Keratinocyte (primary cell): ENCODE measurements around the gene STRN3. TPM values are rescaled to one million over a fixed set of nuclear protein-coding genes. Genes with fewer than 3 reads are reported as not detected.
"Not testable (repeated sequence)": the region's sequence is repeated elsewhere in the genome, so short reads cannot be mapped to it uniquely, and the experiment has no call there.

Source experiments
- DNase-seq: peaks from one replicate; pipeline ENCODE4 v3.0.0-alpha.2; 2011; ENCODE audit warnings: low read depth, missing footprints, low spot score
- FAIRE-seq: peaks from 2 replicates; lab custom pipeline; 2011; peaks lifted over from hg19 to GRCh38; lab: Jason Lieb, UNC
- H2AFZ ChIP-seq: 2 replicates; pipeline ENCODE4 v1.6.0; 2012; ENCODE audit warnings: low read length, control low read depth, inconsistent platforms; ENCODE audit not compliant: control insufficient read depth
- H3K27ac ChIP-seq: 2 replicates; pipeline ENCODE4 v1.5.1; 2011; ENCODE audit warnings: low read length; ENCODE audit not compliant: control insufficient read depth, insufficient read depth
- H3K27me3 ChIP-seq: 3 replicates; pipeline ENCODE4 v1.6.0; 2011; ENCODE audit warnings: low read length; ENCODE audit not compliant: control insufficient read depth, insufficient read depth; ENCODE audit errors: extremely low read depth
- H3K36me3 ChIP-seq, 2 experiments: 2 replicates in 1 of 2; 3 replicates in 1 of 2; pipeline ENCODE4 v1.5.1; 2011; ENCODE audit warnings: low read length in 2 of 2, mild to moderate bottlenecking in 1 of 2; ENCODE audit not compliant: control insufficient read depth in 2 of 2, insufficient read depth in 2 of 2; ENCODE audit errors: extremely low read depth in 1 of 2
- H3K4me1 ChIP-seq: 3 replicates; pipeline ENCODE4 v1.5.1; 2011; ENCODE audit warnings: low read length; ENCODE audit not compliant: control insufficient read depth, insufficient read depth; ENCODE audit errors: extremely low read depth
- H3K4me2 ChIP-seq: 3 replicates; pipeline ENCODE4 v1.6.0; 2011; ENCODE audit warnings: low read depth, low read length; ENCODE audit not compliant: control insufficient read depth, insufficient read depth; ENCODE audit errors: extremely low read depth
- H3K4me3 ChIP-seq, 3 experiments: fragments of 200-600 bp in 1 of 3; sonication (generic) in 1 of 3; 2 replicates in 2 of 3; 3 replicates in 1 of 3; pipeline ENCODE4 v1.5.1; 2011 to 2016; ENCODE audit warnings: low read length in 3 of 3, mild to moderate bottlenecking in 3 of 3, control low read depth in 2 of 3, inconsistent platforms in 1 of 3, low read depth in 1 of 3, mixed read lengths in 1 of 3, mixed run types in 1 of 3, moderate library complexity in 1 of 3; ENCODE audit not compliant: control insufficient read depth in 2 of 3, insufficient read depth in 2 of 3; ENCODE audit errors: extremely low read depth in 1 of 3
- H3K79me2 ChIP-seq: 2 replicates; pipeline ENCODE4 v1.6.0; 2012; ENCODE audit warnings: low read length; ENCODE audit not compliant: control insufficient read depth, insufficient read depth
- H3K9ac ChIP-seq: 3 replicates; pipeline ENCODE4 v1.6.0; 2011; ENCODE audit warnings: low read length; ENCODE audit not compliant: control insufficient read depth, insufficient read depth; ENCODE audit errors: extremely low read depth
- H3K9me1 ChIP-seq: 3 replicates; pipeline ENCODE4 v1.6.0; 2011; ENCODE audit warnings: low read length; ENCODE audit not compliant: control insufficient read depth, insufficient read depth; ENCODE audit errors: extremely low read depth
- H3K9me3 ChIP-seq: 2 replicates; pipeline ENCODE4 v1.5.1; 2012; ENCODE audit warnings: low read depth, low read length; ENCODE audit not compliant: control insufficient read depth
- H4K20me1 ChIP-seq: 3 replicates; pipeline ENCODE4 v1.6.0; 2011; ENCODE audit warnings: low read length; ENCODE audit not compliant: control insufficient read depth, insufficient read depth; ENCODE audit errors: extremely low read depth
- CTCF ChIP-seq, 3 experiments: IDR thresholded peaks in 1 of 3; conservative IDR thresholded peaks in 1 of 3; optimal IDR thresholded peaks in 1 of 3; 2 replicates in 2 of 3; 3 replicates in 1 of 3; pipeline versions ENCODE3 to v1.5.1; 2011; ENCODE audit warnings: low read length in 3 of 3, mild to moderate bottlenecking in 3 of 3, moderate library complexity in 2 of 3, control low read depth in 1 of 3, inconsistent platforms in 1 of 3; ENCODE audit not compliant: insufficient read depth in 2 of 3; ENCODE audit errors: extremely low read depth in 1 of 3
- EZH2 ChIP-seq: IDR thresholded peaks from one replicate; pipeline ENCODE4 v1.6.1; 2012; ENCODE audit warnings: inconsistent platforms, mild to moderate bottlenecking, low read length, moderate library complexity
- dilution Hi-C: fragments of 300-500 bp; cut with MboI; formaldehyde crosslinking; loops from one replicate; pipeline ENCODE4 v1.7.0; 2020; ENCODE audit warnings: low sequenced_read_pairs; ENCODE audit not compliant: extremely low pct_ligation_motif_present
- polyA plus RNA-seq, 5 experiments: library from polyadenylated mRNA; depleted of rRNA in 3 of 5; stranded (reverse) in 3 of 5; stranded (forward) in 1 of 5; unstranded in 1 of 5; fragments of >200 nt; gene quantifications; 1 replicate in 1 of 5; 2 replicates in 3 of 5; 3 replicates in 1 of 5; pipeline versions ENCODE4 v1.2.1 to v1.2.3, GENCODE V29; 2011 to 2012; ENCODE audit warnings: missing spikeins in 2 of 5, low read depth in 1 of 5, low replicate concordance in 1 of 5

STRN3 gene
- polyA plus RNA-seq, 1 donor (not counting 4 experiments of a cell fraction or from before 2014, with no cell fraction given): 38.1 TPM

- Histone ChIP-seq H3K79me2 (peaks cover 97% of the 10 kb centered on the region), H3K4me2 (no peak overlapping the region), H3K4me3 (no peak overlapping the region), H3K4me1 (peaks cover 3% of the 10 kb centered on the region), H3K9me1 (no peaks in the 10 kb centered on the region), H3K36me3 (peaks cover 3 to 5% of the 10 kb centered on the region in 2 experiments), H3K27ac (no peak overlapping the region), H2AFZ (no peak overlapping the region), H3K9ac (no peak overlapping the region), H3K27me3 (no peaks in the 10 kb centered on the region), H3K9me3 (peaks cover 9% of the 10 kb centered on the region), H4K20me1 (peaks cover 12% of the 10 kb centered on the region)
- TF ChIP-seq EZH2 (no peak), CTCF (optimal IDR thresholded peaks at IDR 0.05 in 1 of 3, IDR thresholded peaks at IDR 0.05 in 1 of 3, conservative IDR thresholded peaks at IDR 0.05 in 1 of 3; ENCODE audit: extremely low read depth in 1 of 3, insufficient read depth in 2 of 3, low read length in 3 of 3) (no peak)
- dilution Hi-C loops: no loop called here
- no peak for DNase-seq
- no peak for FAIRE-seq
These were observed 59.5 kb downstream of the STRN3 start for GRCh38 chr14:30966415-30967363.

GRCh38 chr14:30965861-30966260 lies 60.3 kb downstream of the STRN3 start:
- H3K4me1 ChIP-seq, H3K36me3 ChIP-seq, FAIRE-seq, dilution Hi-C loops, H2AFZ ChIP-seq, H3K9ac ChIP-seq, H3K9me3 ChIP-seq, H3K4me2 ChIP-seq, H3K9me1 ChIP-seq, H3K27me3 ChIP-seq, H3K27ac ChIP-seq, H3K4me3 ChIP-seq, DNase-seq: not testable (repeated sequence)
- H3K79me2 ChIP-seq: peaks cover 97% of the 10 kb centered on the region
- peaks cover 12% of the 10 kb centered on the region for H4K20me1 ChIP-seq

GRCh38 chr14:30962537-30962936 lies 63.6 kb downstream of the STRN3 start:
- not testable (repeated sequence) for FAIRE-seq

More at GRCh38 chr14:30962537-30962936, 63.6 kb downstream of the STRN3 start:
- dilution Hi-C loops, H3K27me3 ChIP-seq, H3K27ac ChIP-seq, H3K36me3 ChIP-seq, H3K4me2 ChIP-seq, H2AFZ ChIP-seq, H3K9me1 ChIP-seq, H3K4me3 ChIP-seq, H3K9ac ChIP-seq, H3K4me1 ChIP-seq, DNase-seq, H3K9me3 ChIP-seq: not testable (repeated sequence)
- Histone ChIP-seq H3K79me2 (peaks cover 94% of the 10 kb centered on the region), H4K20me1 (peaks cover 18% of the 10 kb centered on the region)
